ENCODE measurements around the gene GKN2.

DNA sequence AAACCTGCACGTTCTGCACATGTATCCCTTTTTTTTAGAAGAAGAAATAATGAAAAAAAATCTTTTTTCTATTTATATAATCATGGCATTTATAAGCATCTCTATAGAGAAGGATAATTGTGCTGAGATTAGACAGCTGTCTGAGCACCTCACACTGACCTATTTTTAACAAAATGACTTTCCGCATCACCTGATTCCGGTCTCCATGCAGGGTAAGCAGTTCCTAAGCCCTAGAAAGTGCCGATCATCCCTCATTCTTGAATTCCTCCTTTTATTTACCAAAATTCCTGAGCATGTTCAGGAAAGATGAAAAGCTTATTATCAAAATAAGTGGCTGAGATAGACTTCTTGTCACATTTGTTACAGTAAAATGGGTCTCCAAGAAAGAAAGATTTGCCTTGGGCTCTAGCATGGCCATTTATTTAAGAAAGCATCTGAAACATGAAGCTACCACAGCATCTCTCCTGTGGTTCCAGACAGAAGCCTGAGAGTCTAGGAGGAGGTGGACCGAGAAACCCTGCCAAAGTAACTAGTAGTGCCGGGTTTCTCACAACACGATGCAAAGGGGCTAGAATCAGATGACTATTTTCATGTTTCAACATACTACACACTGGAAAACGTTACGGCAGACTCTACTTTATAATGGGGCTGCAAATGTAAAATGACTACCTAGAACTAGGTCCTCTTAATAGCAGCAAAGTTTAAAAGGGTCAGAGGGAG lies 22.4 kb upstream of the GKN2 start:
- TF ChIP-seq TAF1 (IDR thresholded peaks at IDR 0.05; ENCODE audit: borderline replicate concordance, low read depth, low read length) = no peak
- no peak for TF ChIP-seq POLR2A (IDR thresholded peaks at IDR 0.05; ENCODE audit: low read depth, low read length)
